HG03108 (cell line): ENCODE results near the gene PCBD2.
A peak's percentile ranks its signal among the peaks of the same experiment; 100 is the strongest.
"Not testable (repeated sequence)": the region's sequence is repeated elsewhere in the genome, so short reads cannot be mapped to it uniquely, and the experiment has no call there.

Experiments
- ATAC-seq: cut with Tn5 transposase; IDR thresholded peaks from one replicate; pipeline ENCODE4 v1.9.1; 2021; ENCODE audit warnings: moderate library complexity; ENCODE audit not compliant: unreplicated experiment

Gene PCBD2

DNA sequence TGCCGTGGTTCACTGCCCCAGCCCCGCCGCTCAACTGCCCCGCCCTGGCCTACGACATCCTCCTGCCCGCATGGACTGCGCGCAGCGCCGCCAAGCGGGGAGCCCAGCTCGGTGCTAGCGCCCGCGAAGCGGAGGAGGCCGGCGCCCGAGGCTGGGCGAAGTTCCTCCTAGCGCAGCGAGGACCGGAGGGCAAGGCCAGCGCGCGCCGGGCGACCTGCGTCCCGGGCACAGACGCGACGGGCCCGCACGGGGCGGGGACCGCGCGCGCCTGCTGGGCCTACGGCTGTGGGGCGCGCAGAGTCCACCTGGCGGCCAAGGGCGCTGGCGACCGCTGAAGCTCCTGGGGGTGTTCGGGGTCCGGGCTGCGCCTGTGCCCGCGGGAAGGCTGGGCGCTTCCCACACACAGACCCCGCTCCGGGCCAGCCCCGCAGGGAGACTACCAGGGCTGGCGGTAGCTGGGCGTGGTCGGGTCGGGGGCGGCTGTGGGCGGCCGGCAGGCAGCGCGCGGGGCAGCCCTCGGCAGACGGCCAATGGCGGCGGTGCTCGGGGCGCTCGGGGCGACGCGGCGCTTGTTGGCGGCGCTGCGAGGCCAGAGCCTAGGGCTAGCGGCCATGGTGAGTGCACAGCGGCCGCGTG is at the start of gene PCBD2:
PCBD2 (plus strand) TSS at position 522 of the 636 bp plus-strand sequence; CDS start at position 531, 9 bp downstream.
- peak; percentile 78 for ATAC-seq

DNA sequence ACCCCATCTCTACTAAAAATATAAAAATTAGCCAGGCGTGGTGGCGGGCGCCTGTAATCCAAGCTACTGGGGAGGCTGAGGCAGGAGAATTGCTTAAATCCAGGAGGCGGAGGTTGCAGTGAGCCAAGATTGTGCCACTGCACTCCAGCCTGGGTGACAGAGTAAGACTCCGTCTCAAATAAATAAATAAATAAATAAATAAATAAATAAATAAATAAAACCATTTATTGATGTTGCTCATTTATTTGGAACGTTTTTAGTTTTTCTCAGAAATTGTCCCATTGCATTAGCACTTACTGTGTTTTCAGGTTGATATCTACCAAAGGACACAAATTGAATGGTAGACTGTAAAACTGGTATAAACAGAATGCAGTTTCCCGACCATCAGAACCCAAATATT is 48.5 kb upstream of the PCBD2 start:
- not testable (repeated sequence) for ATAC-seq

GRCh38 chr5:134857401-134857800 is 47.5 kb upstream of the PCBD2 start:
- ATAC-seq, result no peak

GRCh38 chr5:134864707-134865106 is 40.2 kb upstream of the PCBD2 start:
- ATAC-seq, result no peak

DNA sequence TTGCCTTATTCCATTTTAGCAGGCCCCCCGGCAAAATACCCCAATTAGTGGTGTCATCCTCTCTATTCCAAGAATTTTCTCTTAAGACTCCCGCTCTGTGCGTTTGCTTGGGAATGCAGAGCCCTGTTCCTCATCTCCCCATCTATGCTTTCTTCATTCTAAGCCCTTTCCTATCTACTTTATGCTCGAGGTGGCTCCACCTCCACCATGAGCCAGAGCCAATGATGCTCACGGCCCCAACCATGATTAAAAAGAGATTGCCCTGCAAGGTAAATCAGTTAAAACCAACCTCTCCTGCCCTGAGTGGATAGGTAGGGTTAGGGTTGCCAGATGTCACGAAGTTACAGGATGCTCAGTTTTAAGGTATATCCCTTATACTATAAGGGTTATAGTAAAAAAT is 31.4 kb upstream of the PCBD2 start:
- no peak for ATAC-seq

- peak; percentile 86 for ATAC-seq
These were observed 30.7 kb upstream of the PCBD2 start, which contains the start of gene TXNDC15 for GRCh38 chr5:134873987-134874830. Gene TXNDC15 (plus strand): TSS chr5:134874371. CDS start chr5:134874428, 57 bp downstream.

DNA sequence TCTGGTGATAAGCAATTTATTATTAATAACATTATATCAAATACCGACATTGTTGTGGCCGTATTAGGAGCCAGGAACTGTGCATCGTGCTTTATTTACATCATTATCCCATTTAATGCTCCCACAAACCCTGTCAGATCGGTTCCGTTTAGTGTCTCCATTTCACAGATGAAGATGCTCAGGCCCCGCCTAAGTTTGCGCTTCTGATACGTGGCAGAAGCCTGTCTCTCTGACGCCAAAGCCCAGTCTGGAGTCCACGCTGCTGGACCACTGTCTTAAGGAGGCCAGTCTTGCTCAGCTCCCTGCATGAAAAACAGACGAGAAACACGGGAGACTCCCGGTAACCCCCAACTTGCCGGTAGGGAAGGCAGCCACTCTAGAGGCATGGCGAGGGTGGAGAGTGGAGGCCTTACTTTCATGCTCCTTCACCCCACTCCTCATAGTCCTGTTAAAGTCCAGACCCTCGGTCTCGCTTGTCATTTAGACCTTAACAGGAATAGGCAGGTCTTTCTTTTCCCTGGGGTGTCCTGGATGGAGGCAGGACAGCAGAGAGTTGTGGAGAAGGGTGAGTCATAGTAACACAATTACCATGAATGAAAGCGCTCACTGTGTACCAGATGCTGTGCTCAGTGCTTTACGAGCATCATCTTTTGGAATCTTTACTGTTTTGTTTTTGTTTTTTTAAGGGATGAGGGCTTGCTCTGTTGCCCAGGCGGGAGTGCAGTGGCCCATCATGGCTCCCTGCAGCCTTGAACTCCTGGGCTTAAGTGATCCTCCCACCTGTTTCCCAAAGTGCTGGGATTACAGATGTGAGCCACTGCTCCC is 29.9 kb upstream of the PCBD2 start:
- ATAC-seq, result peak; percentile 28

DNA sequence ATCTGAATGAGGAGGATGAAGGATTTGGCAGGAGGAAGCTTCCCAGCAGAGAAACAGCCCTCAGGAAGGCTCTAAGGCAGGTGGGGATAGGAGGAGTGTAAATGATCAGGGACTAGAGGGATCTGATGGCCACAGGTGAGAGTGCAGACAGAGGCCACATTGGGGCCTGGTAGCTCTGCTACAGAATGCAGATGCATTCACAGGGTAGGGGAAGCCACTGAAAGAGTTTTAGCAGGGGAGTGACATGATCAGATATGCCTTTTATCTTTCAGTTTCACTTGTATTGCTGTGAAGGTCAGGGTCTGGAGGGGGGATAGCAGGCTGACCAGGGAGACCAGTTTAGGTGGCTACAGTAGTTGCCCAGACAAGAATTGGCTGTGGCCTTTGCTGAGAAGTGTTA is 27.8 kb upstream of the PCBD2 start:
- ATAC-seq, result no peak

DNA sequence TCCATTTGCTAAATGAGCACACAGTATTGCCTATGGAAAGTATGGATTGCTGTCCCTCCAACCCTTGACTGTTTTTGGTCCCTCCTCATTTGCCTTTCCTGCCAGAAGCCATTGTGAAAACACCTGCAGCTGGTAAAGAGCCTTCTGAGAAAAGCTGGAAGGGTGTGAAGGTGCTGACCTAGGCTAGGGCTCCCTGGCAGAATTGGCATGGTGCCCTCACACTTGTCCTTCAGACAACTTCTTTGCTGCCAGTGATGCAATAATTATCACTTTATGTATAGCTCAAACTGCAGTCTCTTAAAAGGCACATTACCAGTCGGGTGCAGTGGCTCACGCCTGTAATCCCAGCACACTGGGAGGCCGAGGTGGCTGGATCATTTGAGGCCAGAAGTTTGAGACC is 26.5 kb upstream of the PCBD2 start:
- no peak for ATAC-seq

DNA sequence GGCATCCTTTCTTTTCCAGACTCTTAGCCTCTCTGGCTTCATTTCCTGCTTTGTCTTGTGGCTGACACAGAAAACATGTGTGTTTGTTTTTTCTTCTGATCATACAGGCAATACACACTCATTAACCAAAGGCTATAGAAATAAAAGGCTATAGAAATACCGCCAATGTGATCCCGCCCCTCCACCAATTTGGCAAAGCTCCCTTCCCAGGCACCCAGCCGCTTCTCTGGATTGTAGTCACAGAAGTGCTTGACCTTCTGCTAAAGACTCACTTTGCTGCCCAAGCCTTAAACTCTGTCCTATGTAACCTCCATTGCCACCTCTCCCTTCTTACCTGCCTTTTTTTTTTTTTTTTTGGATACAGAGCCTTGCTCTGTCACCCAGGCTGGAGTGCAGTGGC is 25.5 kb upstream of the PCBD2 start:
- no peak for ATAC-seq

- ATAC-seq, result not testable (repeated sequence)
These were observed 24.0 kb upstream of the PCBD2 start for GRCh38 chr5:134880937-134881336.

DNA sequence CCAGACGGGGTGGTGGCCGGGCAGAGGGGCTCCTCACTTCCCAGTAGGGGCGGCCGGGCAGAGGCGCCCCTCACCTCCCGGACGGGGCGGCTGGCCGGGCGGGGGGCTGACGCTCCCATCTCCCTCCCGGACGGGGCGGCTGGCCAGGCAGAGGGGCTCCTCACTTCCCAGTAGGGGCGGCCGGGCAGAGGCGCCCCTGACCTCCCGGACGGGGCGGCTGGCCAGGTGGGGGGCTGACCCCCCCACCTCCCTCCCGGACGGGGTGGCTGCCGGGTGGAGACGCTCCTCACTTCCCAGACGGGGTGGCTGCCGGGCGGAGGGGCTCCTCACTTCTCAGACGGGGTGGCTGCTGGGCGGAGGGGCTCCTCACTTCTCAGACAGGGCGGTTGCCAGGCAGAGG is 23.2 kb upstream of the PCBD2 start:
- not testable (repeated sequence) for ATAC-seq

GRCh38 chr5:134887593-134888159 is 17.3 kb upstream of the PCBD2 start:
- no peak for ATAC-seq

DNA sequence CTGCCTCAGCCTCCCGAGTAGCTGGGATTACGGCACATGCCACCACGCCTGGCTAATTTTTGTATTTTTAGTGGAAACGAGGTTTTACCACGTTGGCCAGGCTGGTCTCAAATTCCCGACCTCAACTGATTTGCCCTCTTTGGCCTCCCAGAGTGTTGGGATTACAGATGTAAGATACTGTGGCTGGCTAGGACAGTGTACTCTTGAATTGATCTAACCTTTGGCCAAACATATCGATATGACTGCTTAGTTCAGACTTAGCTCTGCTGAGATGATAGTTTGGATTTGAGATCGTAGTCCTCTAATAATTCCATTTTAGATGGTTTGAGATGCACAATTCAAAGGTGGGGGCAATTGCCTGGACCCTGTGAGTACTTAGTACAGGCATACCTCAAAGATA is 15.6 kb upstream of the PCBD2 start:
- no peak for ATAC-seq

GRCh38 chr5:134891473-134891872 is 13.5 kb upstream of the PCBD2 start:
- ATAC-seq, result no peak

GRCh38 chr5:134892282-134892681 is 12.6 kb upstream of the PCBD2 start:
- ATAC-seq, result no peak

GRCh38 chr5:134892926-134893325 is 12.0 kb upstream of the PCBD2 start:
- no peak for ATAC-seq

- ATAC-seq, result no peak
These were observed 11.0 kb upstream of the PCBD2 start for GRCh38 chr5:134893748-134894505.

DNA sequence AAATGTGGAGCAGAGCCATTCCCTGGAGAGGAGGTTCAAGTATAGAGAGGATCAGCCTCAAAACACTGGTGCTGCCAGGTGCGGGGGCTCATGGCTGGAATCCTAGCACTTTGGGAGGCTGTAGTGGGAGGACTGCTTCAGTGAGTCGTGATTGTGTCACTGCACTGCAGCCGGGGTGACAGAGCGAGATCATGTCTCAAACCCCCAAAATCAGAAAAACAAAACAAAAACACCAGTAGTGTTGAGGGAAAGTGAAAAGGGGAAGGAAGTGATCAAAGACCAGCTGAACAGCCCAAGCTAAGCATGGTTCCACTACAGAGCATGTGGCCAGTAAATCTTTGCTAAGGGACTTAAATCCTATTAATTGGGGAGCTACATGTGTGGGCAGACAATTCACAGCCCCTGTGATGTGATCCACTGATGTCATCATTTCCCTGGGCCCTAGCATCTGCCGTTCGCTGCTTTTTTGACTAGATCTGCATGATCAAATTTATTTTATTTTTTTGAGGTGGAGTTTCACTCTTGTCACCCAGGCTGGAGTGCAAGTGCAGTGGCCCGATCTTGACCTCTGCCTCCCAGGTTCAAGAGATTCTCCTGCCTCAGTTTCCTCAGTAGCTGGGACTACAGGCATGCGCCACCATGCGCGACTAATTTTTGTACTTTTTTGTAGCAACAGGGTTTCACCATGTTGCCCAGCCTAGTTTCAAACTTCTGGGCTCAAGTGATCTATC is 2.7 kb upstream of the PCBD2 start:
- ATAC-seq, result no peak
